ENCODE results near the gene LILRA5. TPM values are rescaled to one million over a fixed set of nuclear protein-coding genes. Genes with fewer than 3 reads are reported as not detected.

LILRA5 gene
- total RNA-seq, 2 donors from 2014 or later = 1.2 TPM; not detected in 1

- TF ChIP-seq POLR2AphosphoS5 (IDR thresholded peaks at IDR 0.05) = no peak
- TF ChIP-seq CTCF (IDR thresholded peaks at IDR 0.05) = no peak
- no peak for TF ChIP-seq POLR2A (IDR thresholded peaks at IDR 0.05)
- WGBS = 88% methylated on average over 9 of the region's 9 CpGs
- H3K4me3 ChIP-seq = no peak overlapping the region
- no peaks in the 10 kb centered on the region for H3K36me3 ChIP-seq
- H3K27me3 ChIP-seq (replicated peaks; ENCODE audit: insufficient read depth) = no peaks in the 10 kb centered on the region
- H3K4me1 ChIP-seq (replicated peaks) = no peaks in the 10 kb centered on the region
- no peak for DNase-seq (ENCODE audit: low spot score)
- H3K9me3 ChIP-seq = no peaks in the 10 kb centered on the region
- intact Hi-C loops (cut with DNase I) = no loop called here
- no peak overlapping the region for H3K27ac ChIP-seq
Measured at GRCh38 chr19:54317965-54318240, 4.9 kb upstream of the LILRA5 start.

- Histone ChIP-seq H3K4me1 (replicated peaks) (no peaks in the 10 kb centered on the region), H3K27ac (no peak overlapping the region), H3K9me3 (no peaks in the 10 kb centered on the region), H3K27me3 (replicated peaks; ENCODE audit: insufficient read depth) (no peaks in the 10 kb centered on the region), H3K4me3 (no peak overlapping the region), H3K36me3 (no peaks in the 10 kb centered on the region)
- TF ChIP-seq POLR2A (IDR thresholded peaks at IDR 0.05) = no peak
- TF ChIP-seq CTCF (IDR thresholded peaks at IDR 0.05) = no peak
- no peak for TF ChIP-seq POLR2AphosphoS5 (IDR thresholded peaks at IDR 0.05)
- WGBS = 81% methylated on average over 29 of the region's 29 CpGs
- no peak for DNase-seq (ENCODE audit: low spot score)
- intact Hi-C loops (cut with DNase I) = no loop called here
Measured at GRCh38 chr19:54317108-54317964, 4.4 kb upstream of the LILRA5 start.

- H3K27ac ChIP-seq = no peak overlapping the region
- H3K9me3 ChIP-seq = no peaks in the 10 kb centered on the region
- no peak for DNase-seq (ENCODE audit: low spot score)
- H3K4me1 ChIP-seq (replicated peaks) = no peaks in the 10 kb centered on the region
- no peak for TF ChIP-seq CTCF (IDR thresholded peaks at IDR 0.05)
- no peak for TF ChIP-seq POLR2AphosphoS5 (IDR thresholded peaks at IDR 0.05)
- no peak for TF ChIP-seq POLR2A (IDR thresholded peaks at IDR 0.05)
- intact Hi-C loops (cut with DNase I) = no loop called here
- no peak overlapping the region for H3K4me3 ChIP-seq
- 55% methylated on average over 11 of the region's 11 CpGs for WGBS
- no peaks in the 10 kb centered on the region for H3K36me3 ChIP-seq
- no peaks in the 10 kb centered on the region for H3K27me3 ChIP-seq (replicated peaks; ENCODE audit: insufficient read depth)
Measured at GRCh38 chr19:54316746-54317107, 3.8 kb upstream of the LILRA5 start.

GRCh38 chr19:54315956-54316355 is 3.0 kb upstream of the LILRA5 start:
- H3K27me3 ChIP-seq (replicated peaks; ENCODE audit: insufficient read depth) = no peaks in the 10 kb centered on the region
- no peak overlapping the region for H3K27ac ChIP-seq
- H3K4me3 ChIP-seq = no peak overlapping the region
- intact Hi-C loops (cut with DNase I) = no loop called here
- no peaks in the 10 kb centered on the region for H3K36me3 ChIP-seq
- no peaks in the 10 kb centered on the region for H3K4me1 ChIP-seq (replicated peaks)
- no peaks in the 10 kb centered on the region for H3K9me3 ChIP-seq
- no peak for DNase-seq (ENCODE audit: low spot score)
- WGBS = 86% methylated on average over 10 of the region's 10 CpGs
- no peak for TF ChIP-seq CTCF (IDR thresholded peaks at IDR 0.05)
- no peak for TF ChIP-seq POLR2AphosphoS5 (IDR thresholded peaks at IDR 0.05)
- no peak for TF ChIP-seq POLR2A (IDR thresholded peaks at IDR 0.05)

GRCh38 chr19:54312011-54312410 is 955 bp downstream of the LILRA5 start:
- no peaks in the 10 kb centered on the region for H3K4me1 ChIP-seq (replicated peaks)
- intact Hi-C loops (cut with DNase I) = no loop called here
- no peaks in the 10 kb centered on the region for H3K36me3 ChIP-seq
- no peak for TF ChIP-seq CTCF (IDR thresholded peaks at IDR 0.05)
- no peak for TF ChIP-seq POLR2A (IDR thresholded peaks at IDR 0.05)
- no peak for TF ChIP-seq POLR2AphosphoS5 (IDR thresholded peaks at IDR 0.05)
- H3K9me3 ChIP-seq = no peaks in the 10 kb centered on the region
- no peak overlapping the region for H3K27ac ChIP-seq
- no peaks in the 10 kb centered on the region for H3K27me3 ChIP-seq (replicated peaks; ENCODE audit: insufficient read depth)
- DNase-seq (ENCODE audit: low spot score) = no peak
- H3K4me3 ChIP-seq = no peak overlapping the region
- 80% methylated on average over 5 of the region's 6 CpGs for WGBS
